HG02678 (cell line): Measurements from ENCODE around the gene LYPD6.
A peak's percentile ranks its signal among the peaks of the same experiment; 100 is the strongest.

ENCODE experiments used
- ATAC-seq: cut with Tn5 transposase; IDR thresholded peaks from one replicate; pipeline ENCODE4 v1.9.1; 2021; ENCODE audit warnings: mild to moderate bottlenecking, moderate library complexity; ENCODE audit not compliant: unreplicated experiment

Gene LYPD6

DNA sequence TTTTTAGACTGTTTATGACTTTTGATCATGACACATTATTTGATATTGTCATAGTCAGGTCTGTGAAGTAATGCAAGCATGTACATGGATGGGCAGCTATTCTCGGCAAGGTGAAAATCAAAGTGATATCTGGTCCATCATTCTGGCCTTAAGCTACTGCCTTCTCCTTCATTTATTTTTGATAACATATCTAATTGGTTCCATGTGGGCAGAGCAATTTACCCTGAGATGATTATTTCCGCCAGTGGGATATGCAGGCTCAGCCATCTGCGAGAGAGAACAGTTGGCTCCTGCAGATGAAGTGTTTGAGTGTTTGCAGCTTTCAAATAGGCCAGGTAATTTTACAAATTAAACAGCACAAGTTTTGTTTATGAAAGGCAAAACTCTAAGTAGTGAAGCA is 116.4 kb downstream of the LYPD6 start:
- ATAC-seq: no peak

DNA sequence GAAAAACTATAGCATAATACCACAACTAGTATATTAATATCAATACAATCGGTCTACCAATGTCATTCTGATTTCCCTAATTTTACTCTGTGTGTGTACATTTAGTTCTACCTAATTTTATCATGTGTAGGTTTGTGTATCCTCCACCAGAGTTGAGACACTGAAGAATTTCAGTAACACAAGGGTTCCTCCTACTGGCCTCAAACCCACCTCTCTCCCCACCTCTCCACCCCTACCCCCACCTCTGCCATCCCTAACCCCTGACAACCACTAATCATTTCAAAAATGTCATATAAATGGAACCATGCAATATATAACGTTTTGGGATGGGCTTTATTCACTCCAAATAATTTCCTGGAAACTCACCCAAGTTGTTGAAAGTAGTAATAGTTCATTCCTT is 117.9 kb downstream of the LYPD6 start:
- ATAC-seq: no peak

DNA sequence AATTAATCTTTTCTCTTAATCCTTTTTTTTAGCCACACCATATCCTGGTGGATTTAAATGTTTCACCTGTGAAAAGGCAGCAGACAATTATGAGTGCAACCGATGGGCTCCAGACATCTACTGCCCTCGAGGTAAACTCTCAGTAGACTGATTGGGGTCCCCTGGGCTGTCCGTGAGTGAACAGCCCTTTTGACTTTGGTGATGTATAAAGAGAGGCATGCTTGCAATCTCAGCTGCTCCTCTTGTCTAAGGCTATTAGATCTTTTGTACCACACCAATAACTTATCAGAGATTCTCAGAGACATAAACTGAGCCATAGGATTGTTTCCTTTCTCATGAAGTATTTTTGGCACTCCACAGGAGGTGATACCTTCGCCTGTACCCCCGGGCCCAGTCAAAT is 118.6 kb downstream of the LYPD6 start:
- ATAC-seq: no peak

DNA sequence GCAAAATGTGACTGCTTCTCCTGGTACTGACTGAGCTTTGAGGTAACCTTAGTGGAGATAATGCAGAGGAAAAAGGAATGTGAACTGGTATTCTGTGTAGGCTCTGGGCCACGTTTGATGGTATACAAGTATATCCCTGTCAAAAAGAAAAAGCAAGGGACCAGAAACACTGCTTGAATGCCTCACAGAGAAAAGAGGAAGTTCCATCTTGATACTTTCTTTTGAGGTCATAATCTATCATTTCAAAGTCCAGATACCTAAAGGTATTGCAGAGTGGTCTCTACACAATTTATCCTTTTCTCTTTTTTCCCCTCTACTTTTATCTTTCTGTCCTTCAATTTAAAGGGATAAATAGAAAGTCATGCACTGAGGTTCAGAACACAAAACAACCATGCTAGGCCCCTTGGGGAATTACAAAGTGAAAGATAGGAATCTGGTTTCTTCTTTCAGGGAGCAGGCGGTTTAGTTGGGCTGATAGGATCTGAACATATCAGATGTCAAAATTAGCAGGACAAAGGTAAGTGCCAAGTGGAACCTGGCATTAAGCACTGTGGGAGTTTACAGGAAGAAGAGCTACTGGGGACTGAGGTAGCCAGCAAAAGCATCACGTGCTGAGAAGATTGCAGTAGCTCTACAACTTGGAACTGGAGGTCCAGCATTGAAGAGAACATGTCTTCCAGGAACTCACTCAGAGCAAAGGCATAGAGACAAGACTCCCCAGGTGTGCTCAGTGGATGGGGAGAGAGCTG is 121.2 kb downstream of the LYPD6 start:
- no peak for ATAC-seq

DNA sequence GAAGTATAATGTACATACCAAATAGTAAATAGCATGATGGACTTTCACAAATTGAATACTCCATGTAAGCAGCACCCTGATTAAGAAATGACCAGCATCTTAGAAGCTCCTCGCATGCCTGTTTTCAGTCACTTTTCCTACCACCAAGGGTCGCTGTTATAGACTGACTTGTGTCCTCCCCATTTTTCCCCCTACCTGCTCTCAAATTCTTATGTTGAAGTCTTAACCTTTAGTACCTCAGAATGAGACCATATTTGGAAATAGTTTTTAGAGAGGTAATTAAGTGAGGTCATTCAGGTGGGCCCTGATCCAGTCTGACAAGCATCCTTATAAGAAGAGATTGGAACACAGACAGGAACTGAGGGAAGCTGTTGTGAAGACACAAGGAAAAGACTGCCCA is 125.9 kb downstream of the LYPD6 start:
- ATAC-seq: no peak

DNA sequence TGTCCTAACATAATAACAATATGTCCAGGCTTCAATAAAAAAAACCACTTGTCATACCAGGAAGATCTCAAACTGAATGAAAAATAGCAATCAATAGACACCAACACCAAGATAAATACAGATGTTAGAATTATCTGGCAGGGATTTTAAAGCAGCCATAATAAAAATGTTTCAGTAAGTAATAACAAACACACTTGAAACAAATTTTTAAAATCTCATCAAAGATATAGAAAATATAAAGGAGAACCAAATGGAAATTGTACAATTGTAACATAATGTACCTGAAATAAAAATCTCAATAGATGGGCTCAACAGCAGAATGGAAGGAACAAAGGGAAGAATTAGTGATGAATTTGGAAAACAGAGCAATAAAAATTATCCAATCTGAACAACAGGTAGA is 128.1 kb downstream of the LYPD6 start:
- ATAC-seq: no peak

DNA sequence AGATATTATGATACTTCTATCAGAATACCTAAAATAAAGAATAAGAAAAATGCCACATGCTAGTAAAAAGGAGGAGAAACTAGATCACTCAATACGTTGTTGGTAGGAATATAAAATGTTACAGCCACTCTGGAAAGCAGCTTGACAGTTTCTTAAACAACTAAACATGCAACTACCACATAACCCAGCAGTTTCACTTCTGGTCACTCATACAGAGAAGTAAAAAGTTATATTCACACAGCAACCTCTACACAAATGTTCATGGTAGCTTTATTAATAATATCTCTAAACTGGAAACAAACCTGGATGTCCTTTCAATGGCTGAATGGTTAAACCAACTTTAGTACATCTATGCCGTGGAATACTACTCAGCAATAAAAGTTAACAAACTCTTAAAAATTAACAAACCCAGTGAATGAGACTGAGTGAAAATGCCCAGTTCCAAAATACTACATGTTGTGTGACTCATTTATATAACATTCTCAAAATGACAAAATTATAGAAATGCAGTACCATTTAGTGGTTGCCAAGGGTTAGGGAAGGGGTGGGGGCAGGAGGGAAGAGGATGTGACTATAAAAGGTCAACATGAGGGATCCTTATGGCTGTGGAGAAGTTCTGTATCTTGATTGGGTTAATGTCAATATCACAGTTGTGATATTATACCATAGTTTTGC is 133.1 kb downstream of the LYPD6 start:
- peak; percentile 86 for ATAC-seq

DNA sequence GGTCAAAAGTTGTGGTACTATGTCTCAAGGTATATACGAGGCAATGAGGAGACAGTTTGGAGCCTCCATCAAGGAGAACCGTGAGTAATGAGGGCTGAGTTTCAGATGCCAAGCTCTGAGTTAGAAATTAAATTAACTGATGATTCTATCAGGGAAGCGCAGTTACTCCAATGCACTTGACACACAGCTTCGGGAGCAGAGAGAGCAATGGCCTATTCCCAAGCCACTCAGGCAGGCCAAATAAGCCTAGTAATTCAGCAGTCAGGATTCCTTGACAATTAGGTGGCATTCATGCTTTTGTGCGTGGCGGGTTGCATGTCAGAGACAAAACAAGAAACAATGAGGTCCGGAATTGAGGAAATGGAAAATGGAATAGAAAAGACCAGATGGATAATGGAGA is 134.0 kb downstream of the LYPD6 start:
- ATAC-seq: no peak

DNA sequence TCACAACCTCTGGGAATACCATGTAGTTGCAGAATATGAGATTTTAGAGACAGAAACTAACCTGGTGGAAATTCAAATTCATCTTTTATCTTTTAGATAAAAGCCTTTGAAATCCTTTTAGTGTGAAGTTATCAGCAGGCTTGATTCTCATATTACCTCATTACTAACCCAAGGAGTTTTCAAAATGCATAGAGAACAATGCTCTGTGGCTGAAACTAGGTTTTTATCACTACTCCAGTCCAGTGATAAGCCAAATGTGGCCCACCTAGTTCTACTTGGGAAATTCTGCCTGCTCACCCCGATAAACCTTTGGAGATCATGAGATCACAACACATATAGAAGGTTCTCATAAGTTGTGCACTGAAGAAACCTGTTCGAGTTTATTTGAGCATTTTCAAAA is 135.5 kb downstream of the LYPD6 start:
- no peak for ATAC-seq

DNA sequence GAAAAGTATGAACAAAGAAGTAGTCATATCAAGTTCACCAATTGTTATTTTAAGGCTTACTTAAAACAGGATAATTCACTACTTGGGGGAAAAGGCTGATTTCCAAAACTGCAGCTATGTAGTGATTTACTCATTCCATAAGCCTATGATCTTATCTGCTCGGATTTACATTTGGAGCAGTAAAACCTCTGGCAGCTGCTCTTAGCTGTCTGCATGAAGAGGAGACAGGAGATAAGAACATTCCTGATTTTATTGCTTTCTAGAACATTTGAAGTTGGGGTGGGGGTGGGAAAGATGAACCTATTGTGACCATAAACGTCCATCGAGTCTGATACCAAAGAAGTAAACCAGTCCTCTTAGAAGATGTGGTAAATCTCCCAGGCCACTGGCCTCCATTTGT is 136.2 kb downstream of the LYPD6 start:
- ATAC-seq: no peak

DNA sequence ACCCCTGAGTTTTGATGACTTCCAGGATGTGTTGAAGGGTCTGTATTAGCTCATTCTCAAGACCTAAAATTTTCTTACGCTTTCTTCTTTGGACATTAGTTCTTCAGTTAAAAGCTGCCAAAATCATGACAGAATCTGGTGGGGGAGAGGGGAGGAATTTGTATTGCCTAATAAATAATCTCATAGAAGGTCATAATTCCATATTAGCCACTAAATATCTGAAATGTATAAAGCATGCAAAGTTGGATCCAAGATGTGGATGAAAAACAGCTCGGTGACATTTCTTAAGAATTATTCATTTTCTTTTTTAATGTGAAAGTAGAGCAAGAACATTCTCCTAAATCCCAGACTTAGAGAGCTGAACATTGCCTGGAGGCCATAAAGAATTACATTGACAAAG is 137.0 kb downstream of the LYPD6 start:
- ATAC-seq: no peak

DNA sequence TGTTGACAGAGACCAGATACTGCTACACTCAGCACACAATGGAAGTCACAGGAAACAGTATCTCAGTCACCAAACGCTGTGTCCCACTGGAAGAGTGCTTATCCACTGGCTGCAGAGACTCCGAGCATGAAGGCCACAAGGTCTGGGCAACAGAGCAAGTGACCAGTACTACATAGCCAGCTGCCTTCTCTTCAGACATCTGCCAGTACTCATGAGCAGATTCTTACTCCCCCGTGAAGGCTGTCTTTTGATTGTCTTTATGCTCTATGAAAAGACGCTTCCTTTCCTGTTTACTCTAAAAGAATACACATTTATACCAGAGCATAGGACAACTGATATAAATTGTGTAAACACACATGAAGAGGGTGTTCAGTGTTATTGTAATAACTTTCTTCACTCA is 138.2 kb downstream of the LYPD6 start:
- no peak for ATAC-seq

DNA sequence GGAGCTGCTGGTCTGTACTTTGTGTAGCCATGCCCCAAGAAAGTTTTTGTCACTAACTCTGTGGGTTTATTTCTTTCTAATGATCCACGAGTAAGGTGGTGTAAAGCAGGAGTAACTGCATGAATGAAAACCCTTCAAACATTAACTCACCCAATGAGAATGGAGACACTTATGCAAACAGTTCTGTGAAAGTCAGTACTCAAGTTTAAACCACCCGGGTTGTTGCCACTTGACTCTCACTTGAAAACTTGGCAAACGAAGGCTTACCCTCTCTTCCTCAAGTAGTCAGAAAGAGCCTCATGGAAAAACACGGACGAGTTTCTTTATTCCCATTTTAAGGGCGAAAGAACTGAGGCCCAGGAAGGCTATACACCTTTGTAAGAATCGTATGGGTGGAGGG is 139.7 kb downstream of the LYPD6 start:
- no peak for ATAC-seq

DNA sequence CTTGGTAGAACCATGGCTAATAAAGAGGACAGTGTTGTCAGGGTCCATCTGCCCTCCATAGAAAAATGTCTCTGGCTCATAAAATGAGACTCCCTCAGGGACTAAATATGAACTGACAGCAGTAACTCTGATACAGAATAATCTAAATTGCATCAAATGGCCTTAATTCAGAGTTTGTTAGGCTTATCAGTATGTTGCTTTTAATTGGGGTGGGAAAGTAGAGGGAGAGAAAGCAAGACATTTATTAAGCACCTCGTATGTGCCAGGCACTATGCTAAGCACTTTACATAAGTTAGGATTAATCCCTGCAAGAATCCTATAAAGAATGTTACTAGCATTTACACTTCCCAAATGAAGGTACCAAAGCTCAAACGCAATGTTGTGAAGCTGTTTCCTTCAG is 142.0 kb downstream of the LYPD6 start:
- no peak for ATAC-seq

DNA sequence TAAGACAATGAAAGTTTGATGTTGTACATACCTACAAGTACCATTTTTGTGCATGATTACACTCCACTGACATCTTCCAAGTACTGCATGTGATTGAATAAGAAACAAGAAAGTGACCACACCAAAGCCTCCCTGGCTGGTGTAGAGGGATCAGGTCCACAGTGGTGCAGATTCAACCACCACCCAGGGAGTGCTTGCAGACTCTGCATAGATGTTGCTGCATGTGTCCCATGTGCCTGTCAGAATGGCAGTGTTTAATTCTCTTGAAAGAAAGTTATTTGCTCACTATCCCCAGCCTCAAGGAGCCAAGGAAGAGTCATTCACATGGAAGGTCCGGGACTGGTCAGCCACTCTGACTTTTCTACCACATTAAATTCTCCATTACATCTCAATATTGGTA is 142.7 kb downstream of the LYPD6 start:
- ATAC-seq: no peak

DNA sequence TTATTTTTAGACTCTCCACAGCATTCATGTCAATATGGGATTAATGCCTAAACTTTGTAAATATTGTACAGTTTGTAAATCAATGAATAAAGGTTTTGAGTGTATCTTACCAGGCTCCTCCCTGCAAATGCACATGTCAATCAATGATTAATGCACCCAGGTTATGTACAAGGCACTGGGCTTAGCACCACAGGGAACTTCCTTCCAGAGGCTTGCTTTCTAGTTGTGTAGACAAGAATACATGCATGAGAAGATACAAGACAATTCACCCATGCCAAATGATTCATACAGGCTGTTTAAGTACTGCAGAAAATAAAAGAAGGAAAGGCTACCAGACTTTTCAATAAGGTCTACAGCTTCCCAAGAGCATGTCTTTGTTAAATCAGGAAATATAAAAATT is 143.1 kb downstream of the LYPD6 start:
- no peak for ATAC-seq

DNA sequence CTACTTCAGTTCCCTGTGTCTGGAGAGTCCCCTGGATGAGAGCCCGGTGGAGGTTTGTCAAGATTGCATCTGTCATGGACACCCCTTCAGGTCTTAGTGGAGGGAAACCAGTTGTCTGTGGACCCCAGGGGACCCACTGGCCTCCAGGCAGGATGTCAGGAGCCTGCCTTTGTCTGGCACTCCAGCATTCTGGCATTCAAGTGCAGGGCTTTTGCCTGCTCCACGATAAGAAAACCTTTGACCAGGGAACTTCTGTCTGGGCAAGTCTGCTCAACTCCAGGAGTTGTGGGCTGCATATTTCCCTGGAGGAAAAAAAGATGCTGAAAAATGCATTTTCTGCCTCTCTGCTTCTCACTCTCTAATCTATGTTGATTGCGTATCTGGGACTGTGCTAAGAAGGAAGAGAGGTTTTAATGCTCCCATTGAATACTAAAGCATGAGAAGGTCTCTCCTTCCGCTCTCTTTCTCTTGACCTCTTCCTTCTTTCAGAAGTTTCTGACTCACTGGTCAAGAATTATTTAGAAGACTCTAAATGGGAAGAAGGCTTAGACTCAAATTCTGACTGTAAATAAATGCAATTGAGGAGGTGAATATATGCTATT is 152.7 kb downstream of the LYPD6 start:
- no peak for ATAC-seq

DNA sequence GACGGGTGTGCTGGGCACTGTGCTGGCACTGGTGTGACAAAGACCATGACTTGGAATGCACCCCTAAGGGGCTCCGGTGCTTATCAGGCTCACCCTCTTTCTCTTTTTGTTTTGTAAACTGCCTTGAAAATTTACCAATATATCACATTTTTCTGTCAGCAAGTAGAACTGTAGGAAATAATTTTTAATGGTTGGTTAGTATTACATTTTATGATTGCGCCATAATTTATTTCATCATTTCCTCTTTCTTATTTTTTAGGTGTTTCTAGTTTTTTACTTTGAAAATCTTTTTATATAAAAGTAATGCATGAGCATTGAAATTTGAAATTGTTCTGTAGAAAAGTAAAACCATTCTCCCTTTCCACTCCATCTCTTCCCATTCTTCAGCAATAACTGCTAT is 156.3 kb downstream of the LYPD6 start:
- no peak for ATAC-seq

DNA sequence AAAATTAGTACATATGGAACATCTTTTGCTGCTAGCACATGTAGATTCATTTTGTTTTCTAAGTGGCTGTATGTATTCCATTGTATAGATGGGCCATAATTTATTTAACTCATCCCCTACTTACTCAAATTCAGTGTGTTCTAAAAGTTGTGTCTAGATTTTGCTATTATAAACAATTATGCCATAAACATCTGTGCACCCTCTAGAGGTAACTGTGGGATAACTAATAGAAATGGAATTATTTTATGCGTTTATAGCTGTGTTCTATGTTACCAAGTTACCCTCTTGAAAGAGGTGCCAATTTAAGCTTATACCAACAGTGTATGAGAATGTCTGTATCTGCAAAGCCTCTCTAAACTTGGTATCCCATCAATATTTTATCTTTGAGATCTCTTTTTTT is 156.8 kb downstream of the LYPD6 start:
- no peak for ATAC-seq

DNA sequence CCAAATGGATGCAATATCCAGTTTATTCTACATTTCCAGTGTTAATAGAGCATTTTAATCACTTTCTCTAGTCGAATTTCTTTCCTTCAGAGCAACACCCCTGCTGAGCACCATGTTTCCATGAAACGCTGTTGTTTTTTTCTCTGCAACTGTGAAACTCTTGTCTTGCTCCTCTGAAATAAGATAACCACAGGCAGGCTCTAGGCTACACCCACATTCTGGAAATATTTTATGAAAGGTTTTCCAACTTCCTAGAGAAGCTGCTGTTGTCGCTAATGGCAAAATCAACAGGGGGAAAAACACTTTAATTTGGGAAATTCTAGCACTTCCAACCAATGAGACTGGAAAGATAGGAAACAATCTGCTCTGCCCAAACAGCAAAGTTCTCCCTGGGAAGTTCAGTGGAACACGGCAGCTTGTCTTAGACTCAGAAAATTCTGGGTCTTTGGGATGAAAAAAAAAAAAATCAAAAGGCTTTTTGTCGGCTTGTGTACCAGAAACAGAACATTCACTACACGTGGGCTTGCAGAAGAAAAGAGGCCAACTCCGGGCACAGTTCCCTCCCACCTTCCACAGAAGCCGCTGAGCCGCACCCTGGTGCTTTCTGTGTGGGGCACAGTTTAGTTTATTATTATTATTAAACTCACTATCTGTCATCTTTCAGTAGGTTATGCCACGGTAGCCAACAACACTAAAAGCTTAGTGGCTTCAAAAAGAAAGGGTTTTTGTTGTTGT is 158.5 kb downstream of the LYPD6 start:
- ATAC-seq: no peak

DNA sequence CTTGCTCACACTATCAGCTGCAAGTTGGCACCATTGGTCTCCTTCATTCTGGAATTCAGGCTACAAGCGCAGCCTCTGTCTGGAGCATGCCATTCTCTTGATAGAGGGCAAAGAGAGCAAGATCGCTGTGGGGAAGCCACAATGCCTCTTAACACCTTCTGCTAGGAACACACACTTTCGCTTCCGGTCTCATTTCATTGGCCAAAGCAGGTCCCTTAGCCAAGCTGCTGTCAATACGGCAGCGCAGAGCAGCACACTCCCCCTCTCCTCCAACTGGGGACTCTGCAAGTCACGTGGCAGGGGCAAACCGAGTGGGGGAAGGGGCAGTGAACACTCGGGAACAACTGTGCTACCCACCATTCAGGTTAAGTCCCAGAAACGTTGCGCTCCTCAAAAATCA is 159.1 kb downstream of the LYPD6 start:
- ATAC-seq: no peak

DNA sequence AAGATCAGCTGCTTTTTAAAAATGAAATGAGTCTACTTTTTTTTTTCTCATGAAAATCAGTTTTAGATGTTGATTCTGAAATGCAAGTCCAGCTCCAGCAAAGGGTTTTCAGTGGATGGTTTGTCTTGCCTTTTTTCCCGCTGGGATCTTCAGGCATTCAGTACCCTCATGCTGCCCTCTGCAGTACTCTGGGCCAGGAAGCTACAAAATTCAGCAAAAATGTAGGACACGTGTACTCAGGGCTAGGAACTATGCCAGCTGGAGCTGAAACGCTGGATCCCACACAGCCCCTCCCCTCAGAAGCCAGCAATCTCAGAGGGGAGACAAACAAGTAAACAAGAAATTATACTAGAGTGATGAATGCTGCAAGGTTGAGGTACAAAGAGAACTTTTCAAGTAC is 159.9 kb downstream of the LYPD6 start:
- no peak for ATAC-seq
